Thymus (tissue), 11 donors: ENCODE data around the gene PKN1. TPM values are rescaled to one million over a fixed set of nuclear protein-coding genes. Genes with fewer than 3 reads are reported as not detected.
"Not testable (repeated sequence)": the region's sequence is repeated elsewhere in the genome, so short reads cannot be mapped to it uniquely, and the experiment has no call there.

Source experiments
- DNase-seq, 9 donors: peaks; one replicate each; pipeline ENCODE4 v3.0.0-alpha.2; 2013; ENCODE audit warnings: low spot score in 9 of 9, low read depth in 6 of 9, missing footprints in 1 of 9
- H3K27ac ChIP-seq, 2 donors: one replicate each; pipeline ENCODE4 v1.5.1; 2013; ENCODE audit warnings: control low read depth in 1 of 2, low read depth in 1 of 2, low read length in 1 of 2, mild to moderate bottlenecking in 1 of 2, moderate library complexity in 1 of 2
- H3K27me3 ChIP-seq, 2 donors: one replicate each; pipeline ENCODE4 v1.5.1; 2013; ENCODE audit warnings: low read length in 1 of 2; ENCODE audit not compliant: control insufficient read depth in 2 of 2, insufficient read depth in 1 of 2
- H3K36me3 ChIP-seq, 2 donors: one replicate each; pipeline ENCODE4 v1.5.1; 2013; ENCODE audit warnings: low read length in 1 of 2, mild to moderate bottlenecking in 1 of 2, moderate library complexity in 1 of 2; ENCODE audit not compliant: control insufficient read depth in 2 of 2, insufficient read depth in 2 of 2
- H3K4me1 ChIP-seq, 2 donors: one replicate each; pipeline ENCODE4 v1.5.1; 2013; ENCODE audit warnings: low read length in 2 of 2; ENCODE audit not compliant: control insufficient read depth in 2 of 2, insufficient read depth in 2 of 2
- H3K4me3 ChIP-seq, 2 donors: one replicate each; pipeline ENCODE4 v1.5.1; 2013; ENCODE audit warnings: low read length in 2 of 2, control low read depth in 1 of 2, mild to moderate bottlenecking in 1 of 2
- H3K9me3 ChIP-seq, 2 donors: one replicate each; pipeline ENCODE4 v1.5.1; 2013; ENCODE audit warnings: low read length in 1 of 2, mild to moderate bottlenecking in 1 of 2; ENCODE audit not compliant: control insufficient read depth in 2 of 2, insufficient read depth in 1 of 2
- WGBS: extraction: QIAGEN DNeasy Blood & Tissue Kit; methylation state at CpG from one replicate; pipeline ENCODE4 v1.1.7; 2013; 5-methylcytosine and 5-hydroxymethylcytosine counted together
- polyA plus RNA-seq: library from polyadenylated mRNA; stranded (reverse); fragments of 200-250 nt; gene quantifications from one replicate; pipeline ENCODE4 v1.2.3, GENCODE V29; 2013
- total RNA-seq: library from RNA; stranded (reverse); fragments of 120-200 nt; gene quantifications from one replicate; pipeline ENCODE4 v1.2.4, GENCODE V29; 2013
- donor health status: healthy.

The PKN1 gene
- total and polyA plus RNA-seq, 2 donors: 64.6 to 86.4 TPM

GRCh38 chr19:14497228-14497921, 64.3 kb downstream of the PKN1 start:
- no peak overlapping the region for H3K4me3 ChIP-seq
- peaks cover 0 to 3% of the 10 kb centered on the region in 2 donors for H3K36me3 ChIP-seq
- H3K27me3 ChIP-seq: no peaks in the 10 kb centered on the region
- H3K4me1 ChIP-seq: peaks cover 14 to 30% of the 10 kb centered on the region in 2 donors
- no peak overlapping the region for H3K27ac ChIP-seq
- H3K9me3 ChIP-seq: no peaks in the 10 kb centered on the region
- 95% methylated on average over 6 of the region's 6 CpGs for WGBS
- DNase-seq: no peak

- Histone ChIP-seq H3K36me3 (no peaks in the 10 kb centered on the region), H3K9me3 (no peaks in the 10 kb centered on the region), H3K4me3 (no peak overlapping the region), H3K27ac (no peak overlapping the region), H3K27me3 (no peaks in the 10 kb centered on the region), H3K4me1 (peaks cover 26 to 36% of the 10 kb centered on the region in 2 donors)
- WGBS: 95% methylated on average over 11 of the region's 11 CpGs
- no peak for DNase-seq
These were observed 69.4 kb downstream of the PKN1 start for GRCh38 chr19:14502334-14503092.

GRCh38 chr19:14503285-14503684, 70.2 kb downstream of the PKN1 start:
- 93% methylated on average over 1 of the region's 1 CpG for WGBS
- Histone ChIP-seq H3K27ac (peak overlapping the region in 1 of 2 donors; percentile 1), H3K9me3 (no peaks in the 10 kb centered on the region), H3K36me3 (no peaks in the 10 kb centered on the region), H3K4me1 (peaks cover 30 to 42% of the 10 kb centered on the region in 2 donors), H3K27me3 (no peaks in the 10 kb centered on the region), H3K4me3 (no peak overlapping the region)
- DNase-seq: no peak

DNA sequence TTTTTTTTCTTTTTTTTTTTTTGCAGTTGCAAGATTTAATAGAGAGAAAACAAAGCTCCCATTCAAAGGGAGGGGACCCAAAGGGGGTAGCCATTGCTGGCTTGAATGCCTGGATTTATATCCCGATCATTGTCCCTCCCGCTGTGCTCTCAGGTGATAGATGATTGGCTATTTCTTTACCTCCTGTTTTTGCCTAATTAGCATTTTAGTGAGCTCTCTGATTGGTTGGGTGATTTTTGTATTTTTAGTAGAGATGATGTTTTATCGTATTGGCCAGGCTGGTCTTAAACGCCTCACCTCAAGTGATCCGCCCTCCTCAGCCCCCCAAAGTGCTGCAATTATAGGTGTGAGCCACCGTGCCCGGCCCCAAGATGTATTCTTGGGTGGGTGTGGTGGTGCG, 71.5 kb downstream of the PKN1 start:
- not testable (repeated sequence) for H3K27ac ChIP-seq, H3K9me3 ChIP-seq, H3K36me3 ChIP-seq, DNase-seq, H3K27me3 ChIP-seq, H3K4me3 ChIP-seq
- 96% methylated on average over 8 of the region's 8 CpGs for WGBS
- H3K4me1 ChIP-seq: peaks cover 39 to 55% of the 10 kb centered on the region in 2 donors

- H3K4me1 ChIP-seq: peaks cover 39 to 65% of the 10 kb centered on the region in 2 donors
- H3K36me3 ChIP-seq: no peaks in the 10 kb centered on the region
- DNase-seq: peak in 3 of 9 donors; percentile 68 to 86 (median 78)
- H3K9me3 ChIP-seq: no peaks in the 10 kb centered on the region
- H3K27ac ChIP-seq: peak overlapping the region; percentile 85 to 91
- no peaks in the 10 kb centered on the region for H3K27me3 ChIP-seq
- no peak overlapping the region for H3K4me3 ChIP-seq
- 53% methylated on average over 19 of the region's 19 CpGs for WGBS
These were observed 72.6 kb downstream of the PKN1 start for GRCh38 chr19:14505488-14506239.

- Histone ChIP-seq H3K27me3 (no peaks in the 10 kb centered on the region), H3K4me1 (peaks cover 39 to 62% of the 10 kb centered on the region in 2 donors), H3K9me3 (no peaks in the 10 kb centered on the region), H3K36me3 (no peaks in the 10 kb centered on the region), H3K4me3 (no peak overlapping the region), H3K27ac (peak overlapping the region; percentile 74 to 91)
- no peak for DNase-seq
- 86% methylated on average over 12 of the region's 12 CpGs for WGBS
These were observed 74.8 kb downstream of the PKN1 start for GRCh38 chr19:14507704-14508542.

GRCh38 chr19:14510311-14511228, 77.5 kb downstream of the PKN1 start:
- peak overlapping the region in 1 of 2 donors; percentile 62 for H3K27ac ChIP-seq
- no peaks in the 10 kb centered on the region for H3K9me3 ChIP-seq
- DNase-seq: no peak
- H3K27me3 ChIP-seq: no peaks in the 10 kb centered on the region
- peaks cover 44 to 64% of the 10 kb centered on the region in 2 donors for H3K4me1 ChIP-seq
- H3K36me3 ChIP-seq: peaks cover 16 to 20% of the 10 kb centered on the region in 2 donors
- H3K4me3 ChIP-seq: no peak overlapping the region
- WGBS: 84% methylated on average over 22 of the region's 22 CpGs

DNA sequence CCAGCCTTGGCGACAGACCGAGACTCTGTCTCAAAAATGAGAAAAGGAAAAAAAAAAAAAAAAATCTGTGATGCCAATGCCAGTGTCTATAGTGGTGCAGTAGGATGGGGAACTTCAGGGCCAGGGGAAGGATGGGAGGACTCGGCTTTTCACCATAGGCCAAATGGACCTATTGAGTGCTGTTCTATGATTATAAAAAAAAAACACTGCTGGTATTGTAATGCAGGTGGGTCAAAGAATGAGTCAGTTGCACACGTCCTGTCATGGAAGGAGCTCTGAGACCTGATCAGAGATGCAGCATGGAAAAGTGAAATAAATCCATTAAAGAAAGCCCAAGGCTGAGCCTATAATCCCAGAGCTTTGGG, 78.1 kb downstream of the PKN1 start:
- no peak overlapping the region for H3K4me3 ChIP-seq
- 96% methylated on average over 4 of the region's 4 CpGs for WGBS
- peak overlapping the region in 1 of 2 donors; percentile 27 for H3K27ac ChIP-seq
- H3K27me3 ChIP-seq: no peaks in the 10 kb centered on the region
- H3K9me3 ChIP-seq: no peaks in the 10 kb centered on the region
- H3K36me3 ChIP-seq: peaks cover 22 to 27% of the 10 kb centered on the region in 2 donors
- peaks cover 44 to 64% of the 10 kb centered on the region in 2 donors for H3K4me1 ChIP-seq
- DNase-seq: no peak
